NCI-H774 (cell line): Measurements from ENCODE around the gene ATCAY.
A peak's percentile ranks its signal among the peaks of the same experiment; 100 is the strongest.
"Not testable (repeated sequence)": the region's sequence is repeated elsewhere in the genome, so short reads cannot be mapped to it uniquely, and the experiment has no call there.

Experiments used
- DNase-seq: peaks from one replicate; lab custom pipeline; 2025; lab: John Stamatoyannopoulos, UW

Gene ATCAY

GRCh38 chr19:3855320-3855719 lies 25.2 kb upstream of the ATCAY start:
- DNase-seq, result peak; percentile 41

- DNase-seq, result peak; percentile 69
Measured at GRCh38 chr19:3857449-3858003, 23.0 kb upstream of the ATCAY start.

- DNase-seq, result no peak
Measured at GRCh38 chr19:3860499-3860898, 20.0 kb upstream of the ATCAY start.

GRCh38 chr19:3862826-3863500 lies 17.5 kb upstream of the ATCAY start:
- no peak for DNase-seq

- DNase-seq, result no peak
Measured at GRCh38 chr19:3863648-3864047, 16.8 kb upstream of the ATCAY start.

- DNase-seq, result no peak
Measured at GRCh38 chr19:3866910-3867638, 13.4 kb upstream of the ATCAY start.

- DNase-seq, result no peak
Measured at GRCh38 chr19:3867971-3868769, 12.3 kb upstream of the ATCAY start.

- no peak for DNase-seq
Measured at GRCh38 chr19:3868770-3869456, 11.6 kb upstream of the ATCAY start, which contains the start of gene ZFR2. Gene ZFR2, minus strand, starts transcription at chr19:3869038. Its CDS starts 21 bp downstream, at chr19:3869017.

GRCh38 chr19:3873151-3873550 lies 7.3 kb upstream of the ATCAY start:
- no peak for DNase-seq

- DNase-seq, result not testable (repeated sequence)
Measured at GRCh38 chr19:3874695-3875094, 5.8 kb upstream of the ATCAY start.

GRCh38 chr19:3879656-3880055 lies 829 bp upstream of the ATCAY start:
- DNase-seq, result no peak

GRCh38 chr19:3881272-3882040 lies 971 bp downstream of the ATCAY start:
- no peak for DNase-seq

- DNase-seq, result no peak
Measured at GRCh38 chr19:3882041-3882384, 1.5 kb downstream of the ATCAY start.

- no peak for DNase-seq
Measured at GRCh38 chr19:3890591-3890990, 10.1 kb downstream of the ATCAY start.

GRCh38 chr19:3893509-3894179 lies 13.2 kb downstream of the ATCAY start:
- DNase-seq, result no peak

- not testable (repeated sequence) for DNase-seq
Measured at GRCh38 chr19:3894959-3895358, 14.5 kb downstream of the ATCAY start.

GRCh38 chr19:3895788-3896187 lies 15.3 kb downstream of the ATCAY start:
- DNase-seq, result no peak

GRCh38 chr19:3897936-3898335 lies 17.5 kb downstream of the ATCAY start:
- no peak for DNase-seq

GRCh38 chr19:3898426-3898825 lies 17.9 kb downstream of the ATCAY start:
- no peak for DNase-seq

GRCh38 chr19:3899531-3900294 lies 19.2 kb downstream of the ATCAY start:
- DNase-seq, result no peak
